Measurements from ENCODE around the gene TEX22.

Gene TEX22

GRCh38 chr14:105390849-105391500 is 7.4 kb upstream of the TEX22 start:
- no peak for TF ChIP-seq CTCF (IDR thresholded peaks at IDR 0.05; ENCODE audit: low read depth, low read length)
- no peak overlapping the region for H3K4me3 ChIP-seq (ENCODE audit: low read depth, low read length)

GRCh38 chr14:105391541-105391940 is 6.8 kb upstream of the TEX22 start:
- no peak overlapping the region for H3K4me3 ChIP-seq (ENCODE audit: low read depth, low read length)
- TF ChIP-seq CTCF (IDR thresholded peaks at IDR 0.05; ENCODE audit: low read depth, low read length): no peak

- no peak overlapping the region for H3K4me3 ChIP-seq (ENCODE audit: low read depth, low read length)
Observed at GRCh38 chr14:105392131-105393090, 5.9 kb upstream of the TEX22 start.

GRCh38 chr14:105393151-105393550 is 5.2 kb upstream of the TEX22 start:
- TF ChIP-seq CTCF (IDR thresholded peaks at IDR 0.05; ENCODE audit: low read depth, low read length): no peak
- no peak overlapping the region for H3K4me3 ChIP-seq (ENCODE audit: low read depth, low read length)

More at GRCh38 chr14:105392131-105393090, 5.9 kb upstream of the TEX22 start:
- TF ChIP-seq CTCF (IDR thresholded peaks at IDR 0.05; ENCODE audit: low read depth, low read length): no peak

- no peak for TF ChIP-seq CTCF (IDR thresholded peaks at IDR 0.05; ENCODE audit: low read depth, low read length)
- no peak overlapping the region for H3K4me3 ChIP-seq (ENCODE audit: low read depth, low read length)
Observed at GRCh38 chr14:105394714-105395537, 3.4 kb upstream of the TEX22 start.

- H3K4me3 ChIP-seq (ENCODE audit: low read depth, low read length): no peak overlapping the region
- no peak for TF ChIP-seq CTCF (IDR thresholded peaks at IDR 0.05; ENCODE audit: low read depth, low read length)
Observed at GRCh38 chr14:105395538-105395854, 2.8 kb upstream of the TEX22 start.
